Thyroid gland (tissue), 4 donors: ENCODE data around the gene HIPK4.

Source experiments
- CTCF ChIP-seq, 6 experiments: fragments of 200-600 bp in 3 of 6; fragments of 450-650 bp in 3 of 6; sonication (generic) in 3 of 6; IDR thresholded peaks; one replicate each; pipeline ENCODE4 v1.5.1; 2016 to 2019; ENCODE audit warnings: antibody characterized with exemption in 6 of 6, mild to moderate bottlenecking in 2 of 6, inconsistent platforms in 1 of 6, moderate library complexity in 1 of 6
- POLR2A ChIP-seq, 2 donors: fragments of 450-650 bp; IDR thresholded peaks; one replicate each; pipeline ENCODE4 v1.6.1; 2017; ENCODE audit warnings: antibody characterized with exemption in 2 of 2, mild to moderate bottlenecking in 2 of 2, moderate library complexity in 1 of 2

GRCh38 chr19:40365010-40365409 lies 25.0 kb downstream of the HIPK4 start:
- no peak for TF ChIP-seq POLR2A (IDR thresholded peaks at IDR 0.05)
- TF ChIP-seq CTCF (IDR thresholded peaks at IDR 0.05) = no peak
